NCI-H2196 treated with DMSO at 0.1 percent for 48 hours (cell line): ENCODE results near the gene SCML2.
A peak's percentile ranks its signal among the peaks of the same experiment; 100 is the strongest.
"Not testable (repeated sequence)": the region's sequence is repeated elsewhere in the genome, so short reads cannot be mapped to it uniquely, and the experiment has no call there.

Experiments
- DNase-seq: peaks from one replicate; lab custom pipeline; 2025; ENCODE audit not compliant: unreplicated experiment; lab: John Stamatoyannopoulos, UW

Gene SCML2

GRCh38 chrX:18272222-18272621 is 82.3 kb downstream of the SCML2 start:
- no peak for DNase-seq

- DNase-seq: no peak
Observed at GRCh38 chrX:18271725-18272124, 82.8 kb downstream of the SCML2 start.

- DNase-seq: no peak
Observed at GRCh38 chrX:18271309-18271708, 83.2 kb downstream of the SCML2 start.

- no peak for DNase-seq
Observed at GRCh38 chrX:18255059-18255458, 99.4 kb downstream of the SCML2 start.

- DNase-seq: no peak
Observed at GRCh38 chrX:18252644-18253359, 101.7 kb downstream of the SCML2 start.

GRCh38 chrX:18229646-18230045 is 124.8 kb downstream of the SCML2 start:
- not testable (repeated sequence) for DNase-seq

GRCh38 chrX:18228069-18228468 is 126.4 kb downstream of the SCML2 start:
- no peak for DNase-seq

- no peak for DNase-seq
Observed at GRCh38 chrX:18227458-18227857, 127.0 kb downstream of the SCML2 start.

- no peak for DNase-seq
Observed at GRCh38 chrX:18220786-18221185, 133.7 kb downstream of the SCML2 start, which contains the start of gene BEND2. BEND2 (minus strand) TSS chrX:18220886; CDS start chrX:18220750, 136 bp downstream.

- DNase-seq: no peak
Observed at GRCh38 chrX:18210470-18210869, 144.0 kb downstream of the SCML2 start.

GRCh38 chrX:18206657-18207056 is 147.8 kb downstream of the SCML2 start:
- no peak for DNase-seq

- DNase-seq: no peak
Observed at GRCh38 chrX:18203631-18204030, 150.9 kb downstream of the SCML2 start.

- DNase-seq: peak; percentile 9
Observed at GRCh38 chrX:18194688-18195087, 159.8 kb downstream of the SCML2 start.
